Hepatocyte (in vitro differentiated cells): ENCODE data around the gene LMCD1.

Experiments used
- EZH2phosphoT487 ChIP-seq: fragments of 200-600 bp; sonication (generic); IDR thresholded peaks from one replicate; pipeline ENCODE4 v1.6.1; 2018; ENCODE audit warnings: antibody characterized with exemption, mild to moderate bottlenecking, low read depth, moderate library complexity; ENCODE audit not compliant: unreplicated experiment, severe bottlenecking
- TF ChIP-seq, protein P1 (sequence below): fragments of 200-600 bp; sonication (generic); IDR thresholded peaks from 2 replicates; pipeline ENCODE4 v1.5.1; 2016; ENCODE audit warnings: antibody characterized with exemption, mild to moderate bottlenecking; ENCODE audit not compliant: poor library complexity

DNA sequence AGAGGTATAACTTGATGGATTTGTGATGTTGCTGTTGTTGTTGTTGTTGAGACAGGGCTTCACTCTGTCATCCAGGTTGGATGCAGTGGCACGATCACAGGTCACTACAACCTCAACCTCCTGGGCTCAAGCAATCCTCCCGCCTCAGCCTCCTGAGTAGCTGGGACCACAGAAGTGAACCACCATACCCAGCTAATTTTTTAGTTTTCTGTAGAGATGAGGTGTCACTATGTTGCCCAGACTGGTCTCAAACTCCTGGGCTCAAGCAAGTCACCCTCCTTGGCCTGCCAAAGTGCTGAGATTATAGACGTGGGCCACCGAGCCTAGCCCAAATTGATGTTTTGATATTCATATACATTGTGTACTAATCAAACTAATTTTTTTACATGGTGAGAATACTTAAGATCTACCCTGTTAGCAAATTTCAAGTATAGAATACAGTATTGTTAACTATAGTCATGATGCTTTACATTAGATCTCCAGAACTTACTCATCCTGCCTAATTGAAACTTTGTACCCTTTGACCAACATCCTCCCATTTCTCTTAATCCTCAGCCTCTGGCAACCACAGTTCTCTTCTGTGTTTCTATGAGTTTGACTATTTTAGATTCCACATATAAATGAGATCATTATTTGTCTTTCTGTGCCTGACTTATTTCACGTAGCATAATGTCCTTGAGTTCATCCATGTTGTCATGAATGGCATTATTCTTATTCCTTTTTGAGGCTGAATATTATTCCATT lies 23.2 kb downstream of the LMCD1 start:
- TF ChIP-seq EZH2phosphoT487: no peak
- TF ChIP-seq, protein P1, sequence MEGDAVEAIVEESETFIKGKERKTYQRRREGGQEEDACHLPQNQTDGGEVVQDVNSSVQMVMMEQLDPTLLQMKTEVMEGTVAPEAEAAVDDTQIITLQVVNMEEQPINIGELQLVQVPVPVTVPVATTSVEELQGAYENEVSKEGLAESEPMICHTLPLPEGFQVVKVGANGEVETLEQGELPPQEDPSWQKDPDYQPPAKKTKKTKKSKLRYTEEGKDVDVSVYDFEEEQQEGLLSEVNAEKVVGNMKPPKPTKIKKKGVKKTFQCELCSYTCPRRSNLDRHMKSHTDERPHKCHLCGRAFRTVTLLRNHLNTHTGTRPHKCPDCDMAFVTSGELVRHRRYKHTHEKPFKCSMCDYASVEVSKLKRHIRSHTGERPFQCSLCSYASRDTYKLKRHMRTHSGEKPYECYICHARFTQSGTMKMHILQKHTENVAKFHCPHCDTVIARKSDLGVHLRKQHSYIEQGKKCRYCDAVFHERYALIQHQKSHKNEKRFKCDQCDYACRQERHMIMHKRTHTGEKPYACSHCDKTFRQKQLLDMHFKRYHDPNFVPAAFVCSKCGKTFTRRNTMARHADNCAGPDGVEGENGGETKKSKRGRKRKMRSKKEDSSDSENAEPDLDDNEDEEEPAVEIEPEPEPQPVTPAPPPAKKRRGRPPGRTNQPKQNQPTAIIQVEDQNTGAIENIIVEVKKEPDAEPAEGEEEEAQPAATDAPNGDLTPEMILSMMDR: no peak
